GM03348 (cell line): ENCODE measurements around the gene NUP50.

Experiments
- DNase-seq: peaks from one replicate; pipeline ENCODE4 v3.0.0; 2012; ENCODE audit warnings: low spot score

The NUP50 gene

GRCh38 chr22:45227645-45228400 is 64.1 kb downstream of the NUP50 start:
- DNase-seq = no peak

GRCh38 chr22:45228401-45228754 is 64.7 kb downstream of the NUP50 start:
- DNase-seq = no peak

- no peak for DNase-seq
These were observed 65.5 kb downstream of the NUP50 start for GRCh38 chr22:45229181-45229580.

- no peak for DNase-seq
These were observed 66.4 kb downstream of the NUP50 start for GRCh38 chr22:45230026-45230721.

- no peak for DNase-seq
These were observed 67.6 kb downstream of the NUP50 start for GRCh38 chr22:45231293-45231692.

- DNase-seq = no peak
These were observed 69.7 kb downstream of the NUP50 start for GRCh38 chr22:45233386-45233785.

GRCh38 chr22:45233827-45234226 is 70.1 kb downstream of the NUP50 start:
- DNase-seq = no peak

- DNase-seq = no peak
These were observed 71.5 kb downstream of the NUP50 start for GRCh38 chr22:45235101-45235777.

- no peak for DNase-seq
These were observed 72.2 kb downstream of the NUP50 start for GRCh38 chr22:45235851-45236342.

GRCh38 chr22:45237065-45237990 is 73.6 kb downstream of the NUP50 start:
- no peak for DNase-seq
